A673 (cell line): ENCODE data around the gene BRPF3. TPM values are rescaled to one million over a fixed set of nuclear protein-coding genes. Genes with fewer than 3 reads are reported as not detected.

ENCODE experiments used
- BruUV-seq: library from RNA; stranded (reverse); fragments of 400-500 nt; replicated peaks from 2 replicates; lab custom pipeline; 2021; lab: Mats Ljungman, UMichigan
- CTCF ChIA-PET: fragments of 300-600 bp; sonication (Branson Sonifier 250); formaldehyde crosslinking; loops from one replicate; lab custom pipeline; 2022; ENCODE audit warnings: antibody characterized with exemption; lab: Charles Lee
- POLR2A ChIA-PET: fragments of 300-600 bp; sonication (Branson Sonifier 250); formaldehyde crosslinking; loops from one replicate; lab custom pipeline; 2022; ENCODE audit warnings: antibody characterized with exemption; ENCODE audit not compliant: low non-redundant PET; lab: Charles Lee
- DNase-seq: peaks from one replicate; pipeline ENCODE4 v3.0.0-alpha.2; 2015; ENCODE audit warnings: low spot score
- H3K27ac ChIP-seq: fragments of 200-600 bp; sonication (generic); 2 replicates; pipeline ENCODE4 v1.5.1; 2016; ENCODE audit warnings: mixed run types, low read depth, mild to moderate bottlenecking, mixed read lengths, antibody characterized with exemption, low read length; ENCODE audit not compliant: poor library complexity, severe bottlenecking
- H3K27me3 ChIP-seq: fragments of 200-600 bp; sonication (generic); replicated peaks from 2 replicates; pipeline ENCODE4 v1.6.1; 2017; ENCODE audit warnings: mixed run types, low read depth, mild to moderate bottlenecking, mixed read lengths, antibody characterized with exemption, low read length; ENCODE audit not compliant: insufficient read depth, poor library complexity
- H3K36me3 ChIP-seq: fragments of 200-600 bp; sonication (generic); 2 replicates; pipeline ENCODE4 v1.6.1; 2016; ENCODE audit warnings: mixed run types, mild to moderate bottlenecking, mixed read lengths, antibody characterized with exemption, low read length; ENCODE audit not compliant: insufficient read depth, poor library complexity, severe bottlenecking
- H3K4me1 ChIP-seq: fragments of 200-600 bp; sonication (generic); 2 replicates; pipeline ENCODE4 v1.6.1; 2017; ENCODE audit warnings: mixed run types, mild to moderate bottlenecking, mixed read lengths, antibody characterized with exemption, low read length; ENCODE audit not compliant: insufficient read depth, poor library complexity, severe bottlenecking
- H3K4me3 ChIP-seq: fragments of 200-600 bp; sonication (generic); 2 replicates; pipeline ENCODE4 v1.5.1; 2016; ENCODE audit warnings: low read depth, mixed run types, mild to moderate bottlenecking, mixed read lengths, low read length; ENCODE audit not compliant: poor library complexity, severe bottlenecking
- H3K9me3 ChIP-seq: fragments of 200-600 bp; sonication (generic); 2 replicates; pipeline ENCODE4 v1.6.1; 2016; ENCODE audit warnings: mixed run types, low read depth, mild to moderate bottlenecking, mixed read lengths, antibody characterized with exemption, low read length; ENCODE audit not compliant: poor library complexity, severe bottlenecking
- CTCF ChIP-seq: fragments of 300-800, 200-600 bp; sonication (generic); conservative IDR thresholded peaks from 2 replicates; pipeline ENCODE4 v1.5.1; 2017; ENCODE audit warnings: low read depth, mild to moderate bottlenecking, antibody characterized with exemption, low read length, moderate library complexity, mixed read lengths
- EZH2 ChIP-seq: fragments of 200-600 bp; sonication (generic); IDR thresholded peaks from 2 replicates; pipeline ENCODE4 v1.6.1; 2017; ENCODE audit warnings: borderline replicate concordance, low read depth, mild to moderate bottlenecking, mixed read lengths, antibody characterized with exemption, low read length; ENCODE audit not compliant: poor library complexity, severe bottlenecking
- intact Hi-C: fragments of 100-400 bp; cut with micrococcal nuclease; formaldehyde crosslinking; loops from one replicate; pipeline ENCODE4 v1.10.0; 2022; ENCODE audit not compliant: unreplicated experiment
- total RNA-seq: library from RNA; stranded (reverse); gene quantifications from 2 replicates; pipeline ENCODE4 v1.2.3, GENCODE V29; 2021

The BRPF3 gene
- total RNA-seq, 1 experiment from 2014 or later: 39.3 TPM

- H3K27me3 ChIP-seq: no peaks in the 10 kb centered on the region
- H3K4me3 ChIP-seq: no peak overlapping the region
- no peaks in the 10 kb centered on the region for H3K4me1 ChIP-seq
- ChIA-PET CTCF (no interaction called here), POLR2A (no interaction called here)
- no peak for DNase-seq
- TF ChIP-seq EZH2 (no peak), CTCF (no peak)
- H3K27ac ChIP-seq: no peak overlapping the region
- no peaks in the 10 kb centered on the region for H3K36me3 ChIP-seq
- H3K9me3 ChIP-seq: no peaks in the 10 kb centered on the region
- BruUV-seq: no TSS peak
- intact Hi-C loops: no loop called here
Observed at GRCh38 chr6:36267731-36268477, 71.4 kb downstream of the BRPF3 start.

GRCh38 chr6:36268478-36269275 lies 72.1 kb downstream of the BRPF3 start:
- intact Hi-C loops: no loop called here
- POLR2A ChIA-PET: no interaction called here
- H3K27ac ChIP-seq: no peak overlapping the region
- H3K9me3 ChIP-seq: no peaks in the 10 kb centered on the region
- H3K27me3 ChIP-seq: no peaks in the 10 kb centered on the region
- BruUV-seq: no TSS peak
- no peaks in the 10 kb centered on the region for H3K4me1 ChIP-seq
- CTCF ChIA-PET: no interaction called here
- H3K36me3 ChIP-seq: no peaks in the 10 kb centered on the region
- peak; percentile 47 for DNase-seq
- no peak for TF ChIP-seq EZH2
- no peak for TF ChIP-seq CTCF
- no peak overlapping the region for H3K4me3 ChIP-seq

- ChIA-PET CTCF (no interaction called here), POLR2A (no interaction called here)
- intact Hi-C loops: no loop called here
- no peaks in the 10 kb centered on the region for H3K36me3 ChIP-seq
- no peak within 1 kb of the TSS for H3K27ac ChIP-seq
- BruUV-seq: no TSS peak
- no peaks in the 10 kb centered on the region for H3K27me3 ChIP-seq
- H3K4me1 ChIP-seq: no peaks in the 10 kb centered on the region
- DNase-seq: no peak
- H3K9me3 ChIP-seq: no peaks in the 10 kb centered on the region
- TF ChIP-seq CTCF: no peak
- no peak for TF ChIP-seq EZH2
- H3K4me3 ChIP-seq: no peak within 1 kb of the TSS
Observed at GRCh38 chr6:36269834-36270705, 73.5 kb downstream of the BRPF3 start, which contains the start of gene PNPLA1. Gene PNPLA1 (plus strand): TSS chr6:36270060. CDS start chr6:36270460, 400 bp downstream.
